Measurements from ENCODE around the gene SIGLEC9.

- TF ChIP-seq, protein P1, sequence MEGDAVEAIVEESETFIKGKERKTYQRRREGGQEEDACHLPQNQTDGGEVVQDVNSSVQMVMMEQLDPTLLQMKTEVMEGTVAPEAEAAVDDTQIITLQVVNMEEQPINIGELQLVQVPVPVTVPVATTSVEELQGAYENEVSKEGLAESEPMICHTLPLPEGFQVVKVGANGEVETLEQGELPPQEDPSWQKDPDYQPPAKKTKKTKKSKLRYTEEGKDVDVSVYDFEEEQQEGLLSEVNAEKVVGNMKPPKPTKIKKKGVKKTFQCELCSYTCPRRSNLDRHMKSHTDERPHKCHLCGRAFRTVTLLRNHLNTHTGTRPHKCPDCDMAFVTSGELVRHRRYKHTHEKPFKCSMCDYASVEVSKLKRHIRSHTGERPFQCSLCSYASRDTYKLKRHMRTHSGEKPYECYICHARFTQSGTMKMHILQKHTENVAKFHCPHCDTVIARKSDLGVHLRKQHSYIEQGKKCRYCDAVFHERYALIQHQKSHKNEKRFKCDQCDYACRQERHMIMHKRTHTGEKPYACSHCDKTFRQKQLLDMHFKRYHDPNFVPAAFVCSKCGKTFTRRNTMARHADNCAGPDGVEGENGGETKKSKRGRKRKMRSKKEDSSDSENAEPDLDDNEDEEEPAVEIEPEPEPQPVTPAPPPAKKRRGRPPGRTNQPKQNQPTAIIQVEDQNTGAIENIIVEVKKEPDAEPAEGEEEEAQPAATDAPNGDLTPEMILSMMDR (IDR thresholded peaks at IDR 0.05): no peak
- TF ChIP-seq EP300 (IDR thresholded peaks at IDR 0.05): no peak
Observed at GRCh38 chr19:51168564-51169282, 44.0 kb downstream of the SIGLEC9 start.

Measured in ovary (tissue), 3 donors.